ENCODE data around the gene RAPGEF2. TPM values are rescaled to one million over a fixed set of nuclear protein-coding genes. Genes with fewer than 3 reads are reported as not detected.
A peak's percentile ranks its signal among the peaks of the same experiment; 100 is the strongest.
"Not testable (repeated sequence)": the region's sequence is repeated elsewhere in the genome, so short reads cannot be mapped to it uniquely, and the experiment has no call there.

RAPGEF2 gene
- total and polyA plus RNA-seq, 10 donors: 4.4 to 115 (median 91.0) TPM

GRCh38 chr4:159077702-159078495 lies 25.0 kb upstream of the RAPGEF2 start:
- Histone ChIP-seq H3K4me1 (peaks cover 0 to 25% (median 7%) of the 10 kb centered on the region in 6 donors), H3K9me3 (no peaks in the 10 kb centered on the region), H3K4me3 (peak overlapping the region in 1 of 8 donors; percentile 27), H3K27ac (peak overlapping the region in 6 of 8 donors; percentile 15 to 58 (median 40)), H3K27me3 (replicated peaks in 1 of 7) (no peaks in the 10 kb centered on the region), H3K36me3 (no peaks in the 10 kb centered on the region)
- no peak for TF ChIP-seq POLR2AphosphoS5 (IDR thresholded peaks at IDR 0.05)
- TF ChIP-seq POLR2A (IDR thresholded peaks at IDR 0.05): no peak
- no peak for TF ChIP-seq CTCF (IDR thresholded peaks at IDR 0.05 in 8 of 11, conservative IDR thresholded peaks at IDR 0.05 in 3 of 11)
- DNase-seq: no peak
- 67 to 76% (median 72%) methylated on average over 6 of the region's 6 CpGs for WGBS, 5 donors
- intact Hi-C loops (cut with DNase I; ENCODE audit: low total_unique reads): no loop called here

- Histone ChIP-seq H3K27ac (no peak overlapping the region), H3K36me3 (no peaks in the 10 kb centered on the region), H3K9me3 (no peaks in the 10 kb centered on the region), H3K4me3 (no peak overlapping the region), H3K4me1 (peaks cover 0 to 25% (median 7%) of the 10 kb centered on the region in 6 donors), H3K27me3 (replicated peaks in 1 of 7) (no peaks in the 10 kb centered on the region)
- DNase-seq: no peak
- intact Hi-C loops (cut with DNase I; ENCODE audit: low total_unique reads): no loop called here
- 60 to 85% (median 67%) methylated on average over 2 of the region's 2 CpGs for WGBS, 5 donors
- no peak for TF ChIP-seq POLR2AphosphoS5 (IDR thresholded peaks at IDR 0.05)
- TF ChIP-seq POLR2A (IDR thresholded peaks at IDR 0.05): no peak
- no peak for TF ChIP-seq CTCF (IDR thresholded peaks at IDR 0.05 in 8 of 11, conservative IDR thresholded peaks at IDR 0.05 in 3 of 11)
Observed at GRCh38 chr4:159079074-159079473, 23.8 kb upstream of the RAPGEF2 start.

- no peak for DNase-seq
- Histone ChIP-seq H3K4me3 (no peak overlapping the region), H3K36me3 (no peaks in the 10 kb centered on the region), H3K27me3 (replicated peaks in 1 of 7) (no peaks in the 10 kb centered on the region), H3K4me1 (no peaks in the 10 kb centered on the region), H3K9me3 (no peaks in the 10 kb centered on the region), H3K27ac (no peak overlapping the region)
- no peak for TF ChIP-seq POLR2A (IDR thresholded peaks at IDR 0.05)
- no peak for TF ChIP-seq CTCF (IDR thresholded peaks at IDR 0.05 in 8 of 11, conservative IDR thresholded peaks at IDR 0.05 in 3 of 11)
- no peak for TF ChIP-seq POLR2AphosphoS5 (IDR thresholded peaks at IDR 0.05)
- 94 to 100% (median 98%) methylated on average over 2 of the region's 2 CpGs for WGBS, 5 donors
- intact Hi-C loops (cut with DNase I; ENCODE audit: low total_unique reads): no loop called here
Observed at GRCh38 chr4:159086606-159087005, 16.3 kb upstream of the RAPGEF2 start.

- no peak for TF ChIP-seq CTCF (IDR thresholded peaks at IDR 0.05 in 8 of 11, conservative IDR thresholded peaks at IDR 0.05 in 3 of 11)
- no peak for TF ChIP-seq POLR2A (IDR thresholded peaks at IDR 0.05)
- TF ChIP-seq POLR2AphosphoS5 (IDR thresholded peaks at IDR 0.05): no peak
- DNase-seq: no peak
- no peak overlapping the region for H3K4me3 ChIP-seq
- H3K36me3 ChIP-seq: no peaks in the 10 kb centered on the region
- intact Hi-C loops (cut with DNase I; ENCODE audit: low total_unique reads): no loop called here
- no peaks in the 10 kb centered on the region for H3K9me3 ChIP-seq
- no peak overlapping the region for H3K27ac ChIP-seq
- H3K27me3 ChIP-seq (replicated peaks in 1 of 7): no peaks in the 10 kb centered on the region
- no peaks in the 10 kb centered on the region for H3K4me1 ChIP-seq
- WGBS, 5 donors: 92 to 97% (median 94%) methylated on average over 4 of the region's 4 CpGs
Observed at GRCh38 chr4:159090255-159090654, 12.6 kb upstream of the RAPGEF2 start.

- intact Hi-C loops (cut with DNase I; ENCODE audit: low total_unique reads): not testable (repeated sequence)
Observed at GRCh38 chr4:159094156-159094555, 8.7 kb upstream of the RAPGEF2 start.

More at GRCh38 chr4:159094156-159094555, 8.7 kb upstream of the RAPGEF2 start:
- not testable (repeated sequence) for DNase-seq; H3K4me3 ChIP-seq; H3K27me3 ChIP-seq (replicated peaks in 1 of 7); H3K27ac ChIP-seq; H3K36me3 ChIP-seq; H3K9me3 ChIP-seq; H3K4me1 ChIP-seq
- WGBS, 5 donors: 91 to 99% (median 94%) methylated on average over 4 to 11 of the region's 11 CpGs

Data from spleen (tissue), 11 donors.